Smooth muscle cell of the coronary artery (primary cell): ENCODE measurements around the gene ZCCHC18. TPM values are rescaled to one million over a fixed set of nuclear protein-coding genes. Genes with fewer than 3 reads are reported as not detected.

Source experiments
- total RNA-seq: library from RNA; depleted of rRNA; stranded (reverse); fragments of >200 nt; gene quantifications from 2 replicates; pipeline ENCODE4 v1.2.3, GENCODE V29; 2014; ENCODE audit warnings: low replicate concordance

ZCCHC18 gene
- 0.12 and 0.98 TPM in 2 replicates for total RNA-seq

DNA sequence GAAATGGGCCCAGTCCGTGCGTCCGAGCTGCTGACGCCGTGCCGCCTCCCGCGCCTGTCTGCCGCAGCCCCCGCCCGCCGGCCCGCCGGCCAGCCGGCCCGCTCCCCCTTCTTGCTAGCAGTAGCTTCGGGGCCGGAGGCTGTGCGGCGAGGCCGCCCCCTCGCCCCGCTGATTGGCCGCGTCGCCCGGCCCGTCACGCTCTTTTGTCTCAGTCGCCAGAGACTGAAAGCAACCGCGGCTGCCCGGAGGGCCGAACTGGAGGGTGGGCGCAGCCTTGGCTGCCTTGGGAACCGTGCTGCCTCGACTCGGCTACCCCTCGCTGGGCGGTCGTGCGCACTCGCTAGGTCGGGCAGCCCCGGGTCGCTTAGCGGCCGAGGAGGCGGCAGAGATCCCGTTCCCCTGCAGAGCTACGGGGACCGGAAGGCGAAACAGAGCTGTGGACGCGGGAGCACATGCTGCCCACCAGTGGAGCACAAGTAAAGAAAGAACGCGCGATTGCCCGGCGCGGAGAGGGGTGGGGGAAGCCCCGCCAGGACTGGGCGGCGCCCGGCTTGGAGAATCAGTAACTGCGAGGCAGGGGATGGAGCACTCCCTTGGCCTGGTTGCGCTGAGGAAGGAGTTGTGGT, at the start of gene ZCCHC18:
Gene ZCCHC18 (plus strand): TSS at position 198 of the 626 bp plus-strand sequence. CDS start 1,589 bp downstream, outside the sequence.

DNA sequence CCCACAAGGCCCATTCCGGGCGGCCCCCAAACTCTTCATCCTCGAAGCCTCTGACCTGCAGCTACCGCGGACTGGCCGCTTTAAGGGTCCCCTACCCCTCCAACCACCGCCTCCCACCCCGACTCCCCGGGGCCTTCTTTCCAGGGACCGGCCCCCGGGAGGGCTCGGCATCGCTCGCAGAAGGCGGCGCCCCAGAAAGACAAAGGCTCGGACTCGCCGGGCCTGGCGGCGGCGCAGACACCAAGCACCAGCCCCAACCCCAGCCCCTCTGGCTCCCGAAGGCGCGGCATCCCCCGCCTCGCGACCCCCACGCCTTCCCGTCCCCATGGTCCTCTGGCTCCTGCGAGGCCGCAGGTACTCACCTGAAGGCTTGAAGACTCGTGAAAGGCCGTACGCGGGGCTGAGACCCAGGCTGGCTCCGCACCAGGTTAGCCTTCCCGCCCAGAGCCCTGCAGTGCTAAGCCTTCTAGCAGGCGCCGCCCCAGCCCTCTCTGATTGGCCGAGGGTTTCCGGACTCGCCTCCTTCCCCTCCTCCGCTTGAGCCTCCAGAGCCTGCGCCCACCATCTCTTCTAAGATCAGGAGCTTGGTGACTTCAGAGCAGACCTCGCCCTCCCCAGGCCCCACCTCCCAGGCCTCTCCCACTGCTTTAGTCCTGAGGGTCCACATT, 36.4 kb upstream of the ZCCHC18 start, which contains the start of gene TMSB15C:
Gene TMSB15C (minus strand): TSS at position 459 of the 668 bp plus-strand sequence.

DNA sequence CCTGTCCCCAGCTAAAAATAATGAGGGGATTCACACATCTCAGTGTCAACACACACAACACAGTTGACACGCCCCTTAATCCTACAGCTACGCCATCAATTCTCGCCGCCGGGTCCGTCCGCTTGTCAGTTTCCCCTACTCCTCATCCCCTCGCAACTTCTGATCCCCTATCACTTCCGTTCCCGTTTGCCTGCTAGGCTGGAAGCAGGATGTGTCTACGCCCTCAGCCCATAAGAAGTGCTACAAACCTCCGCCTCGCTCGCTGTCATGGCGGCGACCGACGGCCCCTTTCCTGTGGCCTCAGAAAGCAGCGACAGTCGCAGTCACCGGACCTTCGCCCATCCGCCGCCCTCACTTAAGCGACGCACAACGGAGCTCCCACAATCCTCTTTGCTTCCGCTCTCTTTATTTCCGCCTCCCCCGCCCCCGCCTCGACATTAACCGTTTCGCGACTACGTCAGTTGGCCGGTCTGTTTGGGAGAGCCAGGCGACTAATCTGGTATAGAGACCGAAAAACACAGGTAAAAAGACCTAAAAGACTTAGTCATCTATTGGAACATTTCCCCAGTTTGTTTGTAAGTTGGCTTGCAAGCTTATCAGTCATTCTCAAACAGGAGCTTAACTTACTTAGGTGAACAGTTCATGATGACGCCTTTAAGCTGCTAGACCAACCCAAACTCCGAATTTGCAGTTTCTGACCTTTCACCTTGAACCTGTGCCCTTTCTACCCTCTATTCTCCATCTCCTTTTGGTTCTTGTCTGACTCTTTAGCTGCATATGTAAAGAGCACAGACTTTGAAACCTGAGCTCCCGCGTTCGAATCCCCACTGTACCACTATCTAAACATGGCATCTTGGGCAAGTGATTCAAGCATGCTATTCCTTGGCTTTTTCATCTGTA, 44.6 kb downstream of the ZCCHC18 start, which contains the start of gene SLC25A53:
Gene SLC25A53 (minus strand): TSS at position 380 of the 900 bp plus-strand sequence. CDS start 51,752 bp downstream, outside the sequence.

Other genes starting within 250 kb of the ZCCHC18 start
- 1.5 and 5.7 TPM in 2 replicates for gene TMSB15B, start 149.9 kb upstream of the ZCCHC18 start, total RNA-seq
- gene H2BW1, start 98.8 kb upstream of the ZCCHC18 start, total RNA-seq: not detected in 2 replicates
- gene H2BW2, start 72.6 kb upstream of the ZCCHC18 start, total RNA-seq: not detected in 2 replicates
- gene TMSB15C, start 36.3 kb upstream of the ZCCHC18 start, total RNA-seq: 0.35 and 3.1 TPM in 2 replicates
- gene SLC25A53, start 44.5 kb downstream of the ZCCHC18 start, total RNA-seq: 7.7 and 13.5 TPM in 2 replicates
- gene FAM199X, start 53.9 kb downstream of the ZCCHC18 start, total RNA-seq: 8.0 and 24.4 TPM in 2 replicates
- not detected in 2 replicates for gene ESX1, start 142.4 kb downstream of the ZCCHC18 start, total RNA-seq